ENCODE measurements around the gene MAN2A1. TPM values are rescaled to one million over a fixed set of nuclear protein-coding genes. Genes with fewer than 3 reads are reported as not detected.

MAN2A1 gene
- total and polyA plus RNA-seq, 2 experiments from 2014 or later = 32.5 to 129 TPM

- Histone ChIP-seq H3K79me2 (replicated peaks; ENCODE audit: insufficient read depth) (peaks cover 65% of the 10 kb centered on the region), H3K36me3 (ENCODE audit: insufficient read depth) (0 out of 2 replicates have a peak, but pooled peaks cover 3% of the 10 kb centered on the region), H3K4me1 (ENCODE audit: insufficient read depth) (no peaks in the 10 kb centered on the region), H3K4me3 (no peak overlapping the region), H3K9me2 (ENCODE audit: insufficient read depth) (no peaks in the 10 kb centered on the region), H2AFZ (no peak overlapping the region), H3K4me2 (no peak overlapping the region), H3K27me3 (ENCODE audit: insufficient read depth) (no peaks in the 10 kb centered on the region), H3K27ac (ENCODE audit: low read depth) (no peak overlapping the region; the same call in 1 of the 2 replicates), H4K20me1 (replicated peaks; ENCODE audit: insufficient read depth) (peaks cover 3% of the 10 kb centered on the region; the same call in 1 of the 2 replicates), H3F3A (replicated peaks; ENCODE audit: low read depth) (no peaks in the 10 kb centered on the region)
- ATAC-seq (no peak), DNase-seq (ENCODE audit: low spot score) (no peak)
- Mint-ChIP-seq H3K36me3 (ENCODE audit: low read depth) (peaks cover 44% of the 10 kb centered on the region), H3K4me1 (peaks cover 3% of the 10 kb centered on the region; the same call in 2 of the 3 replicates), H3K4me3 (no peak overlapping the region), H3K27ac (peak overlapping the region; percentile 32; the same call in 1 of the 2 replicates), H3K27me3 (ENCODE audit: insufficient read depth, low read depth, poor library complexity) (no peaks in the 10 kb centered on the region), H3K9me3 (peaks cover 9% of the 10 kb centered on the region)
- TF ChIP-seq REST (IDR thresholded peaks at IDR 0.05; ENCODE audit: unreplicated experiment) = no peak
- TF ChIP-seq CTCF (conservative IDR thresholded peaks at IDR 0.05; ENCODE audit: low read depth in 2 of 2) = no peak
- no peak for TF ChIP-seq CREB1 (CRISPR knock-in tag; IDR thresholded peaks at IDR 0.05; ENCODE audit: low read depth)
- TF ChIP-seq ZNF462 (CRISPR knock-in tag; IDR thresholded peaks at IDR 0.05) = no peak
- no peak for TF ChIP-seq POLR2AphosphoS5 (IDR thresholded peaks at IDR 0.05; ENCODE audit: low read depth)
- no peak for TF ChIP-seq NANOG (IDR thresholded peaks at IDR 0.05; ENCODE audit: borderline replicate concordance)
- TF ChIP-seq ZNF331 (CRISPR knock-in tag; IDR thresholded peaks at IDR 0.05; ENCODE audit: low read depth) = no peak
- no peak for TF ChIP-seq ZNF114 (CRISPR knock-in tag; IDR thresholded peaks at IDR 0.05)
- TF ChIP-seq STAT1 (IDR thresholded peaks at IDR 0.05; ENCODE audit: unreplicated experiment) = no peak
- TF ChIP-seq EZH2 (IDR thresholded peaks at IDR 0.05; ENCODE audit: low read depth, unreplicated experiment) = no peak
These were observed 66.9 kb downstream of the MAN2A1 start for GRCh38 chr5:109756543-109757185.
